Measurements from ENCODE around the gene SLC10A7. TPM values are rescaled to one million over a fixed set of nuclear protein-coding genes. Genes with fewer than 3 reads are reported as not detected.

Gene SLC10A7
- total and polyA plus RNA-seq, 2 of the 8 experiments (the other 6 are each of a cell fraction or from before 2014, with no cell fraction given): 2.5 to 2.9 TPM

DNA sequence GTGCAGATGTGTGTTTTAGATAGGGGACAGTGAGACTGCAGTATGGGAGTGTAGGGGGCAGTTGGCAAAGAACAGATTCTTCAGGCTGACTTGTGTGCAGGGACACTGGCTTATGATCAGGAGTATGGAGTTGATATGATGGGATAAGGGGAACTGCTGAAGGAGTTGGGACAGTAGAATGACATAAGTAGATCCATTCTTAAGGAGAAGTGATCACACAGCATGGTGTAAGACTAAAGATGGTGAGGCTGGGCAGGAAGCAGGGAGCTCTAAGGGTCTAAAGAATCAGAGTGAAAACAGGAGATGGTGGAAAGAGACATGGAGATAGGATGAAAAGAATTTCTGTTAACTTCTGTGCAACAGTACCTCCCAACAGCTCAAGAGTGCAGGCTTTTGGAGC lies 236.7 kb downstream of the SLC10A7 start (continued):
- TF ChIP-seq, protein P1, sequence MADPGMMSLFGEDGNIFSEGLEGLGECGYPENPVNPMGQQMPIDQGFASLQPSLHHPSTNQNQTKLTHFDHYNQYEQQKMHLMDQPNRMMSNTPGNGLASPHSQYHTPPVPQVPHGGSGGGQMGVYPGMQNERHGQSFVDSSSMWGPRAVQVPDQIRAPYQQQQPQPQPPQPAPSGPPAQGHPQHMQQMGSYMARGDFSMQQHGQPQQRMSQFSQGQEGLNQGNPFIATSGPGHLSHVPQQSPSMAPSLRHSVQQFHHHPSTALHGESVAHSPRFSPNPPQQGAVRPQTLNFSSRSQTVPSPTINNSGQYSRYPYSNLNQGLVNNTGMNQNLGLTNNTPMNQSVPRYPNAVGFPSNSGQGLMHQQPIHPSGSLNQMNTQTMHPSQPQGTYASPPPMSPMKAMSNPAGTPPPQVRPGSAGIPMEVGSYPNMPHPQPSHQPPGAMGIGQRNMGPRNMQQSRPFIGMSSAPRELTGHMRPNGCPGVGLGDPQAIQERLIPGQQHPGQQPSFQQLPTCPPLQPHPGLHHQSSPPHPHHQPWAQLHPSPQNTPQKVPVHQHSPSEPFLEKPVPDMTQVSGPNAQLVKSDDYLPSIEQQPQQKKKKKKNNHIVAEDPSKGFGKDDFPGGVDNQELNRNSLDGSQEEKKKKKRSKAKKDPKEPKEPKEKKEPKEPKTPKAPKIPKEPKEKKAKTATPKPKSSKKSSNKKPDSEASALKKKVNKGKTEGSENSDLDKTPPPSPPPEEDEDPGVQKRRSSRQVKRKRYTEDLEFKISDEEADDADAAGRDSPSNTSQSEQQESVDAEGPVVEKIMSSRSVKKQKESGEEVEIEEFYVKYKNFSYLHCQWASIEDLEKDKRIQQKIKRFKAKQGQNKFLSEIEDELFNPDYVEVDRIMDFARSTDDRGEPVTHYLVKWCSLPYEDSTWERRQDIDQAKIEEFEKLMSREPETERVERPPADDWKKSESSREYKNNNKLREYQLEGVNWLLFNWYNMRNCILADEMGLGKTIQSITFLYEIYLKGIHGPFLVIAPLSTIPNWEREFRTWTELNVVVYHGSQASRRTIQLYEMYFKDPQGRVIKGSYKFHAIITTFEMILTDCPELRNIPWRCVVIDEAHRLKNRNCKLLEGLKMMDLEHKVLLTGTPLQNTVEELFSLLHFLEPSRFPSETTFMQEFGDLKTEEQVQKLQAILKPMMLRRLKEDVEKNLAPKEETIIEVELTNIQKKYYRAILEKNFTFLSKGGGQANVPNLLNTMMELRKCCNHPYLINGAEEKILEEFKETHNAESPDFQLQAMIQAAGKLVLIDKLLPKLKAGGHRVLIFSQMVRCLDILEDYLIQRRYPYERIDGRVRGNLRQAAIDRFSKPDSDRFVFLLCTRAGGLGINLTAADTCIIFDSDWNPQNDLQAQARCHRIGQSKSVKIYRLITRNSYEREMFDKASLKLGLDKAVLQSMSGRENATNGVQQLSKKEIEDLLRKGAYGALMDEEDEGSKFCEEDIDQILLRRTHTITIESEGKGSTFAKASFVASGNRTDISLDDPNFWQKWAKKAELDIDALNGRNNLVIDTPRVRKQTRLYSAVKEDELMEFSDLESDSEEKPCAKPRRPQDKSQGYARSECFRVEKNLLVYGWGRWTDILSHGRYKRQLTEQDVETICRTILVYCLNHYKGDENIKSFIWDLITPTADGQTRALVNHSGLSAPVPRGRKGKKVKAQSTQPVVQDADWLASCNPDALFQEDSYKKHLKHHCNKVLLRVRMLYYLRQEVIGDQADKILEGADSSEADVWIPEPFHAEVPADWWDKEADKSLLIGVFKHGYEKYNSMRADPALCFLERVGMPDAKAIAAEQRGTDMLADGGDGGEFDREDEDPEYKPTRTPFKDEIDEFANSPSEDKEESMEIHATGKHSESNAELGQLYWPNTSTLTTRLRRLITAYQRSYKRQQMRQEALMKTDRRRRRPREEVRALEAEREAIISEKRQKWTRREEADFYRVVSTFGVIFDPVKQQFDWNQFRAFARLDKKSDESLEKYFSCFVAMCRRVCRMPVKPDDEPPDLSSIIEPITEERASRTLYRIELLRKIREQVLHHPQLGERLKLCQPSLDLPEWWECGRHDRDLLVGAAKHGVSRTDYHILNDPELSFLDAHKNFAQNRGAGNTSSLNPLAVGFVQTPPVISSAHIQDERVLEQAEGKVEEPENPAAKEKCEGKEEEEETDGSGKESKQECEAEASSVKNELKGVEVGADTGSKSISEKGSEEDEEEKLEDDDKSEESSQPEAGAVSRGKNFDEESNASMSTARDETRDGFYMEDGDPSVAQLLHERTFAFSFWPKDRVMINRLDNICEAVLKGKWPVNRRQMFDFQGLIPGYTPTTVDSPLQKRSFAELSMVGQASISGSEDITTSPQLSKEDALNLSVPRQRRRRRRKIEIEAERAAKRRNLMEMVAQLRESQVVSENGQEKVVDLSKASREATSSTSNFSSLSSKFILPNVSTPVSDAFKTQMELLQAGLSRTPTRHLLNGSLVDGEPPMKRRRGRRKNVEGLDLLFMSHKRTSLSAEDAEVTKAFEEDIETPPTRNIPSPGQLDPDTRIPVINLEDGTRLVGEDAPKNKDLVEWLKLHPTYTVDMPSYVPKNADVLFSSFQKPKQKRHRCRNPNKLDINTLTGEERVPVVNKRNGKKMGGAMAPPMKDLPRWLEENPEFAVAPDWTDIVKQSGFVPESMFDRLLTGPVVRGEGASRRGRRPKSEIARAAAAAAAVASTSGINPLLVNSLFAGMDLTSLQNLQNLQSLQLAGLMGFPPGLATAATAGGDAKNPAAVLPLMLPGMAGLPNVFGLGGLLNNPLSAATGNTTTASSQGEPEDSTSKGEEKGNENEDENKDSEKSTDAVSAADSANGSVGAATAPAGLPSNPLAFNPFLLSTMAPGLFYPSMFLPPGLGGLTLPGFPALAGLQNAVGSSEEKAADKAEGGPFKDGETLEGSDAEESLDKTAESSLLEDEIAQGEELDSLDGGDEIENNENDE (IDR thresholded peaks at IDR 0.05; ENCODE audit: insufficient replicate concordance, low read length): no peak
- no peak for TF ChIP-seq CBX8 (IDR thresholded peaks at IDR 0.05; ENCODE audit: borderline replicate concordance, low read depth, low read length)
- no peak for TF ChIP-seq ATF3 (IDR thresholded peaks at IDR 0.05; ENCODE audit: insufficient read depth, low read depth, low read length)
- no peak for TF ChIP-seq SUZ12 (IDR thresholded peaks at IDR 0.05; ENCODE audit: low read length)
- no peak for TF ChIP-seq NRF1 (IDR thresholded peaks at IDR 0.05; ENCODE audit: low read depth, low read length)
- no peak for TF ChIP-seq EP300 (IDR thresholded peaks at IDR 0.05; ENCODE audit: borderline replicate concordance in 1 of 2, low read depth in 2 of 2, low read length in 2 of 2)
- TF ChIP-seq SAP30 (IDR thresholded peaks at IDR 0.05; ENCODE audit: insufficient read depth, insufficient replicate concordance, low read length): no peak
- no peak for TF ChIP-seq SIX5 (IDR thresholded peaks at IDR 0.05; ENCODE audit: low read depth, low read length)
